ENCODE results near the gene FOXP4.

DNA sequence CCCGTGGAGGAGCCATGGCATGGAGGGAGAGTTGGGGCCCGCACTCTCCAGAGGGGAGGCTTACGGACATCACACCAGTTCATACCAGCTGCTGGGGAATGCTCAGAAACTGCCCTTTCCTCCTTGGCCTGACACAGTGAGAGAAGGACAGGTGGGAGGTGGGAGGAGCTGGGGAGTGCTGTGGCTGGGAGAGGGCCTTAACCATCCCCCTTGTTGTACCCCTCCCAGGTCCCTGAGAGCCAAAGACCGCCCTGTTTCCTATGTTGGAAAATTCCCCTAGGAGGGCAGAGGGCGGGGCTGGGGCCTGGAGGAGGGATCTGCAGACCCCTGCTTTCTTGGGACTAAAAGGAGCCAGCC lies 24.1 kb downstream of the FOXP4 start:
- TF ChIP-seq CTCF (IDR thresholded peaks at IDR 0.05) (no peak), POLR2A (IDR thresholded peaks at IDR 0.05) (no peak), EP300 (IDR thresholded peaks at IDR 0.05) (no peak)
